Aorta (tissue), 5 donors: ENCODE measurements around the gene TMA7. TPM values are rescaled to one million over a fixed set of nuclear protein-coding genes. Genes with fewer than 3 reads are reported as not detected.
A peak's percentile ranks its signal among the peaks of the same experiment; 100 is the strongest.

Source experiments
- ATAC-seq: fragments of 200-7000 bp; cut with Tn5 transposase; one replicate; pipeline ENCODE4 v1.9.1; 2022; ENCODE audit warnings: moderate library complexity; ENCODE audit not compliant: low FRiP score
- DNase-seq, 2 donors: peaks; one replicate each; pipeline ENCODE4 v3.0.0-alpha.2; 2020
- H3K27ac ChIP-seq, 2 donors: one replicate each; pipeline ENCODE4 v1.5.1; 2013; ENCODE audit warnings: low read length in 2 of 2, mild to moderate bottlenecking in 2 of 2, moderate library complexity in 2 of 2, control low read depth in 1 of 2, inconsistent platforms in 1 of 2, low read depth in 1 of 2
- H3K27me3 ChIP-seq, 2 donors: one replicate each; pipeline ENCODE4 v1.6.1; 2013; ENCODE audit warnings: control low read depth in 1 of 2, low read length in 1 of 2, mild to moderate bottlenecking in 1 of 2, moderate library complexity in 1 of 2; ENCODE audit not compliant: insufficient read depth in 2 of 2, control insufficient read depth in 1 of 2
- H3K36me3 ChIP-seq, 2 donors: one replicate each; pipeline ENCODE4 v1.6.1; 2013; ENCODE audit warnings: control low read depth in 1 of 2, low read length in 1 of 2, mild to moderate bottlenecking in 1 of 2; ENCODE audit not compliant: insufficient read depth in 2 of 2, control insufficient read depth in 1 of 2
- H3K4me1 ChIP-seq, 2 donors: one replicate each; pipeline ENCODE4 v1.6.1; 2013; ENCODE audit warnings: low read length in 2 of 2, control low read depth in 1 of 2, mild to moderate bottlenecking in 1 of 2, moderate library complexity in 1 of 2; ENCODE audit not compliant: insufficient read depth in 2 of 2, control insufficient read depth in 1 of 2
- H3K4me3 ChIP-seq, 2 donors: one replicate each; pipeline ENCODE4 v1.5.1; 2013; ENCODE audit warnings: low read length in 2 of 2, control low read depth in 1 of 2, mild to moderate bottlenecking in 1 of 2
- H3K9me3 ChIP-seq: one replicate; pipeline ENCODE4 v1.6.1; 2013; ENCODE audit warnings: mild to moderate bottlenecking, low read length; ENCODE audit not compliant: control insufficient read depth
- WGBS, 2 donors: extraction: QIAGEN DNeasy Blood & Tissue Kit; methylation state at CpG; one replicate each; pipeline ENCODE4 v1.1.7; 2013; 5-methylcytosine and 5-hydroxymethylcytosine counted together
- intact Hi-C, 2 donors: fragments of 100-400 bp; cut with DNase I; formaldehyde crosslinking; loops; one replicate each; pipeline versions ENCODE4 v1.14.2 to v1.15.0; 2022
- polyA plus RNA-seq, 2 donors: library from polyadenylated mRNA; stranded (reverse); fragments of 200-250 nt; gene quantifications; one replicate each; pipeline ENCODE4 v1.2.3, GENCODE V29; 2013
- total RNA-seq, 2 donors: library from RNA; stranded (reverse); fragmentation: NEBNext Ultra II Directional; extraction: Animal tissue kit (Norgen Biotek cat#: 25700); gene quantifications; one replicate each; pipeline ENCODE4 v1.2.1, GENCODE V29; 2021
- donor health status: healthy with polysubstance abuse.
- donor health status: Bipolar disorder and iron deficiency.
- donor health status: DM: no; HTN: no; CAD: no.
- donor health status: DM: no; HTN: no; CAD: no.
- donor health status: DM: yes; HTN: yes; CAD: no.

The TMA7 gene
- total and polyA plus RNA-seq, 4 donors = 114 to 686 (median 215) TPM

DNA sequence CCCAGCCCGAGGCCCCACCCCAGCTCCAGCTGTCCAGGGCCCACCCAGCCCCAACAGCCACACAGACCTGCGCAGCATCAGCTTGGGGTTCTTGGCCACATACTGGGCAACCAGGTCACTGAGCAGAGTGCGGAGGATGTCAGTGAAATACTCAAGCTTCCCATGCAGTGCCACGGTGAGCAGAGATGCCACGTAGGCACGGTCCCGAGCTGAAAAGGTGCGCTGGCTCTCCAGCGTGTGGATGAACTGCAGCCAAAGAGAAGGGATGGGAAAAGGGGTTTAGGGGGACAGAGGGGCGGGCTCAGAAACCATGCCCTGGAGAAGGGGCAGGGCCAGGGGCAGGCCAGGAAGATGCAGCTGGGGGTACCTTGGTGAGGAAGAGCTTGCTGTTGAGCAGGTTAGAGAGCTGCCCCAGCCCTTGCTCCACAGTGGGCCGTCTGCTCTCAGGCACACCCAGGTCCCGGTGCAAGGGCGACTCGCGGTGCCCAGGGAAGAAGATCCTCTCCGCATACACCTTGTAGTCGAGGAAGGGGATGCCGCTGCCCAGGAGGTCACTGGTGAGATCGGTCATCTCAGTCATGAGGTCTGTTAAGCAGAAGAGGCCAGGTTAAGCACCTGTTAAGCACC lies 27.6 kb upstream of the TMA7 start:
- Histone ChIP-seq H3K27me3 (no peaks in the 10 kb centered on the region), H3K4me1 (no peaks in the 10 kb centered on the region), H3K9me3 (no peaks in the 10 kb centered on the region), H3K4me3 (no peak overlapping the region), H3K36me3 (peaks cover 0 to 22% of the 10 kb centered on the region in 2 donors), H3K27ac (no peak overlapping the region)
- WGBS, 2 donors = 93 to 95% methylated on average over 17 to 19 of the region's 19 CpGs
- no peak for ATAC-seq
- peak; percentile 34 to 77 for DNase-seq
- intact Hi-C loops = no loop called here

GRCh38 chr3:48413086-48413485 lies 27.0 kb upstream of the TMA7 start:
- no peaks in the 10 kb centered on the region for H3K4me1 ChIP-seq
- WGBS, 2 donors = 33 to 36% methylated on average over 8 of the region's 8 CpGs
- ATAC-seq (peak; percentile 37), DNase-seq (peak; percentile 38 to 51)
- intact Hi-C loops = no loop called here
- peaks cover 0 to 24% of the 10 kb centered on the region in 2 donors for H3K36me3 ChIP-seq
- no peak overlapping the region for H3K4me3 ChIP-seq
- no peak overlapping the region for H3K27ac ChIP-seq
- H3K27me3 ChIP-seq = no peaks in the 10 kb centered on the region
- H3K9me3 ChIP-seq = no peaks in the 10 kb centered on the region

DNA sequence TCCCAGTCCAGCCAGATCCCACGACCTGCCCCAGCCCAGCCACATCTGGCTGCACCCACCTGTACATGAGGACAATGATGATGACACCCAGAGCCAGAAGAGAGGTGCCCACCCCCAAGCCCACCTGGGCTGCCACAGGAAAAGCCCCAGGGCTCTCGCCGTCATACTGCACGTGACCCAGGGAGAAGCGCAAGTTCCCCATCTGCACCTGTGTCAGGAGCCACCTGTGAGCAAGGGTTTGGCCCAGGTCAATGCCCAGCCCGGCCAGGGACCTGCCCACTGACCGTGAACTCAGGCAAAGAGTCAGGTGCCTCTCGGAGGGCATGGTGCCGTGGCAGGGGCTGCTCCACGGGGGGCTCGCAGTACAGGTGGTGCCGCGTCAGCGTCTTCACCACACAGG lies 26.4 kb upstream of the TMA7 start:
- H3K27ac ChIP-seq = peak overlapping the region; percentile 0 to 15
- WGBS, 2 donors = 83 to 87% methylated on average over 14 of the region's 14 CpGs
- H3K9me3 ChIP-seq = no peaks in the 10 kb centered on the region
- intact Hi-C loops = no loop called here
- no peaks in the 10 kb centered on the region for H3K27me3 ChIP-seq
- no peak for ATAC-seq
- no peak overlapping the region for H3K4me3 ChIP-seq
- H3K4me1 ChIP-seq = no peaks in the 10 kb centered on the region
- peak; percentile 46 to 75 for DNase-seq
- peaks cover 0 to 25% of the 10 kb centered on the region in 2 donors for H3K36me3 ChIP-seq

GRCh38 chr3:48414376-48415250 lies 25.4 kb upstream of the TMA7 start:
- ATAC-seq = no peak
- intact Hi-C loops = no loop called here
- Histone ChIP-seq H3K27ac (peak overlapping the region in 1 of 2 donors; percentile 15), H3K4me1 (no peaks in the 10 kb centered on the region), H3K27me3 (no peaks in the 10 kb centered on the region), H3K36me3 (peaks cover 0 to 23% of the 10 kb centered on the region in 2 donors), H3K9me3 (no peaks in the 10 kb centered on the region), H3K4me3 (no peak overlapping the region)
- WGBS, 2 donors = 61 to 64% methylated on average over 25 of the region's 25 CpGs
- peak; percentile 52 to 75 for DNase-seq

- no peak for ATAC-seq
- Histone ChIP-seq H3K36me3 (peaks cover 0 to 18% of the 10 kb centered on the region in 2 donors), H3K27me3 (no peaks in the 10 kb centered on the region), H3K4me3 (no peak overlapping the region), H3K4me1 (no peaks in the 10 kb centered on the region), H3K9me3 (no peaks in the 10 kb centered on the region), H3K27ac (no peak overlapping the region)
- DNase-seq = peak; percentile 44 to 71
- intact Hi-C loops = no loop called here
- 79 to 80% methylated on average over 24 of the region's 24 CpGs for WGBS, 2 donors
These were observed 24.7 kb upstream of the TMA7 start for GRCh38 chr3:48415251-48415953.

GRCh38 chr3:48416091-48416505 lies 24.0 kb upstream of the TMA7 start:
- WGBS, 2 donors = 90% methylated on average over 14 of the region's 14 CpGs
- Histone ChIP-seq H3K27me3 (no peaks in the 10 kb centered on the region), H3K4me3 (no peak overlapping the region), H3K36me3 (peaks cover 0 to 16% of the 10 kb centered on the region in 2 donors), H3K4me1 (no peaks in the 10 kb centered on the region), H3K27ac (no peak overlapping the region), H3K9me3 (no peaks in the 10 kb centered on the region)
- no peak for ATAC-seq
- peak in 1 of 2 donors; percentile 35 for DNase-seq
- intact Hi-C loops = no loop called here

GRCh38 chr3:48416546-48416945 lies 23.5 kb upstream of the TMA7 start:
- intact Hi-C loops = no loop called here
- DNase-seq (peak in 1 of 2 donors; percentile 6), ATAC-seq (no peak)
- H3K4me3 ChIP-seq = no peak overlapping the region
- H3K9me3 ChIP-seq = no peaks in the 10 kb centered on the region
- H3K27ac ChIP-seq = no peak overlapping the region
- 93 to 94% methylated on average over 4 of the region's 4 CpGs for WGBS, 2 donors
- H3K4me1 ChIP-seq = no peaks in the 10 kb centered on the region
- H3K27me3 ChIP-seq = no peaks in the 10 kb centered on the region
- H3K36me3 ChIP-seq = peaks cover 0 to 16% of the 10 kb centered on the region in 2 donors

DNA sequence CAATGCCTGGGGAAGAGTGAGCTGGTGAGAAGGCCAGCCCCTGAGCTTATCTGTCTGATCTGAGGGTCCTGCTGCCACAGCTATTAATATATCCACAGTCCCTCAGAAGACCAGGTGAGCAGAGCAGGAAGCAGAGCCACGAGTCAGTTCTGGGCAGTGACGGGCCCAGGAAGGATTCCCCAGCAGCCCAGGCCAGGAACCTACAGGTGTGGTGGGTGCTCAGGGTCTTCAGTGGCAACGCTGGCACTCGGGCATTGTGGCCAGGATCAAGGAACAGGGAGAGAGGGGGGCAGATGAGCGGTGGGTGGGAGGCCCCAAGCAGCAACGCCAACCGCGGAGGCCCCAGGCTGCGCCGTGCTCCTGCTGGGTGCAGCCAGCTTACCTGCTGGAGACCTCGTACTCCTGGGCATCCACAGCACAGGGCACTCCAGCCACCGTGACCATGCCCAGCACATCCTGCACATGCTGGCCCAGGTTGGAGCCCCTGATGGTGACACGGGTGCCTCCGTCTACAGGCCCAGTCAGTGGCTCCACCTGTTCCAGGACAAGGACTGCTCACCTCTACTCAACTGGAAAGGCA lies 22.4 kb upstream of the TMA7 start:
- H3K4me1 ChIP-seq = no peaks in the 10 kb centered on the region
- H3K36me3 ChIP-seq = peaks cover 0 to 9% of the 10 kb centered on the region in 2 donors
- H3K9me3 ChIP-seq = no peaks in the 10 kb centered on the region
- 90% methylated on average over 8 to 14 of the region's 14 CpGs for WGBS, 2 donors
- no peak for ATAC-seq
- intact Hi-C loops = no loop called here
- H3K27me3 ChIP-seq = no peaks in the 10 kb centered on the region
- DNase-seq = peak in 1 of 2 donors; percentile 22
- no peak overlapping the region for H3K4me3 ChIP-seq
- H3K27ac ChIP-seq = no peak overlapping the region
